ENCODE measurements around the gene SPATA13. TPM values are rescaled to one million over a fixed set of nuclear protein-coding genes. Genes with fewer than 3 reads are reported as not detected.

SPATA13 gene
- total and polyA plus RNA-seq, 2 experiments from 2014 or later = 12.4 to 19.4 TPM

GRCh38 chr13:24274452-24275021, 114.0 kb downstream of the SPATA13 start:
- no peak overlapping the region for H3K27ac ChIP-seq
- no peak for DNase-seq (ENCODE audit: low spot score)
- no peaks in the 10 kb centered on the region for H4K20me1 ChIP-seq (ENCODE audit: insufficient read depth, poor library complexity, severe bottlenecking)
- peaks cover 28% of the 10 kb centered on the region for H3K4me1 ChIP-seq (ENCODE audit: insufficient read depth)
- no peaks in the 10 kb centered on the region for H3K9me3 ChIP-seq (ENCODE audit: low read depth)
- H3K36me3 ChIP-seq (replicated peaks; ENCODE audit: insufficient read depth, low read depth) = no peaks in the 10 kb centered on the region
- no peak for TF ChIP-seq EZH2phosphoT487 (IDR thresholded peaks at IDR 0.05; ENCODE audit: low read depth, severe bottlenecking, unreplicated experiment)
- no peak for TF ChIP-seq CTCF (IDR thresholded peaks at IDR 0.05; ENCODE audit: poor library complexity)
- TF ChIP-seq EZH2 (IDR thresholded peaks at IDR 0.05; ENCODE audit: borderline replicate concordance) = no peak
- whole genome bisulfite sequencing (ENCODE audit: low lambda C conversion rate, missing lambda C conversion rate) = 80% methylated on average over 6 of the region's 6 CpGs
- H2AFZ ChIP-seq = no peak overlapping the region
- H3K9me2 ChIP-seq (replicated peaks; ENCODE audit: insufficient read depth) = no peaks in the 10 kb centered on the region
- no peak overlapping the region for H3K4me3 ChIP-seq
- no peaks in the 10 kb centered on the region for H3K27me3 ChIP-seq
- H3K79me2 ChIP-seq = no peaks in the 10 kb centered on the region
- no peak overlapping the region for H3K4me2 ChIP-seq

- H3K9me3 ChIP-seq (ENCODE audit: low read depth) = no peaks in the 10 kb centered on the region
- no peak overlapping the region for H3K4me2 ChIP-seq
- no peak overlapping the region for H3K4me3 ChIP-seq
- H4K20me1 ChIP-seq (ENCODE audit: insufficient read depth, poor library complexity, severe bottlenecking) = no peaks in the 10 kb centered on the region
- no peaks in the 10 kb centered on the region for H3K27me3 ChIP-seq
- no peaks in the 10 kb centered on the region for H3K36me3 ChIP-seq (replicated peaks; ENCODE audit: insufficient read depth, low read depth)
- no peaks in the 10 kb centered on the region for H3K9me2 ChIP-seq (replicated peaks; ENCODE audit: insufficient read depth)
- DNase-seq (ENCODE audit: low spot score) = no peak
- TF ChIP-seq EZH2 (IDR thresholded peaks at IDR 0.05; ENCODE audit: borderline replicate concordance) (no peak), CTCF (IDR thresholded peaks at IDR 0.05; ENCODE audit: poor library complexity) (no peak), EZH2phosphoT487 (IDR thresholded peaks at IDR 0.05; ENCODE audit: low read depth, severe bottlenecking, unreplicated experiment) (no peak)
- H3K27ac ChIP-seq = no peak overlapping the region
- H3K4me1 ChIP-seq (ENCODE audit: insufficient read depth) = peaks cover 26% of the 10 kb centered on the region
- H2AFZ ChIP-seq = no peak overlapping the region
- no peaks in the 10 kb centered on the region for H3K79me2 ChIP-seq
Observed at GRCh38 chr13:24275041-24275440, 114.5 kb downstream of the SPATA13 start.

GRCh38 chr13:24276306-24276705, 115.8 kb downstream of the SPATA13 start:
- no peak for TF ChIP-seq CTCF (IDR thresholded peaks at IDR 0.05; ENCODE audit: poor library complexity)
- TF ChIP-seq EZH2 (IDR thresholded peaks at IDR 0.05; ENCODE audit: borderline replicate concordance) = no peak
- TF ChIP-seq EZH2phosphoT487 (IDR thresholded peaks at IDR 0.05; ENCODE audit: low read depth, severe bottlenecking, unreplicated experiment) = no peak
- no peaks in the 10 kb centered on the region for H4K20me1 ChIP-seq (ENCODE audit: insufficient read depth, poor library complexity, severe bottlenecking)
- no peaks in the 10 kb centered on the region for H3K27me3 ChIP-seq
- H3K27ac ChIP-seq = no peak overlapping the region
- no peaks in the 10 kb centered on the region for H3K79me2 ChIP-seq
- H2AFZ ChIP-seq = no peak overlapping the region
- WGBS (ENCODE audit: low lambda C conversion rate, missing lambda C conversion rate) = 90% methylated on average over 2 of the region's 2 CpGs
- H3K9me2 ChIP-seq (replicated peaks; ENCODE audit: insufficient read depth) = no peaks in the 10 kb centered on the region
- no peaks in the 10 kb centered on the region for H3K9me3 ChIP-seq (ENCODE audit: low read depth)
- H3K4me3 ChIP-seq = no peak overlapping the region
- H3K36me3 ChIP-seq (replicated peaks; ENCODE audit: insufficient read depth, low read depth) = no peaks in the 10 kb centered on the region
- peaks cover 13% of the 10 kb centered on the region for H3K4me1 ChIP-seq (ENCODE audit: insufficient read depth)
- H3K4me2 ChIP-seq = no peak overlapping the region
- no peak for DNase-seq (ENCODE audit: low spot score)

GRCh38 chr13:24276861-24277260, 116.3 kb downstream of the SPATA13 start:
- Histone ChIP-seq H3K36me3 (replicated peaks; ENCODE audit: insufficient read depth, low read depth) (no peaks in the 10 kb centered on the region), H3K4me3 (no peak overlapping the region), H3K4me1 (ENCODE audit: insufficient read depth) (peaks cover 12% of the 10 kb centered on the region), H3K4me2 (no peak overlapping the region), H3K79me2 (no peaks in the 10 kb centered on the region), H3K9me2 (replicated peaks; ENCODE audit: insufficient read depth) (no peaks in the 10 kb centered on the region), H3K27me3 (no peaks in the 10 kb centered on the region), H3K9me3 (ENCODE audit: low read depth) (no peaks in the 10 kb centered on the region), H3K27ac (no peak overlapping the region), H2AFZ (no peak overlapping the region), H4K20me1 (ENCODE audit: insufficient read depth, poor library complexity, severe bottlenecking) (no peaks in the 10 kb centered on the region)
- TF ChIP-seq EZH2phosphoT487 (IDR thresholded peaks at IDR 0.05; ENCODE audit: low read depth, severe bottlenecking, unreplicated experiment) (no peak), CTCF (IDR thresholded peaks at IDR 0.05; ENCODE audit: poor library complexity) (no peak), EZH2 (IDR thresholded peaks at IDR 0.05; ENCODE audit: borderline replicate concordance) (no peak)
- no peak for DNase-seq (ENCODE audit: low spot score)
- WGBS (ENCODE audit: low lambda C conversion rate, missing lambda C conversion rate) = 89% methylated on average over 13 of the region's 13 CpGs
